ENCODE measurements around the gene AFM.

The AFM gene

GRCh38 chr4:73438582-73439215 lies 42.8 kb upstream of the AFM start:
- H3K9ac ChIP-seq = no peak overlapping the region
- TF ChIP-seq Cebpa-rat (IDR thresholded peaks at IDR 0.05) = no peak

GRCh38 chr4:73439445-73439844 lies 42.1 kb upstream of the AFM start:
- H3K4me3 ChIP-seq = no peak overlapping the region
- no peaks in the 10 kb centered on the region for H3K36me3 ChIP-seq
- H3K27me3 ChIP-seq = no peaks in the 10 kb centered on the region
- no peak overlapping the region for H3K27ac ChIP-seq
- H4K20me1 ChIP-seq = no peaks in the 10 kb centered on the region
- no peaks in the 10 kb centered on the region for H3K9me3 ChIP-seq (replicated peaks in 1 of 11)
- no peaks in the 10 kb centered on the region for H3K4me1 ChIP-seq
- H3K9ac ChIP-seq = no peak overlapping the region
- H3K4me2 ChIP-seq = no peak overlapping the region
- no peak for TF ChIP-seq Cebpa-rat (IDR thresholded peaks at IDR 0.05)

More at GRCh38 chr4:73438582-73439215, 42.8 kb upstream of the AFM start:
- Histone ChIP-seq H3K9me3 (replicated peaks in 1 of 11) (no peaks in the 10 kb centered on the region), H3K4me2 (no peak overlapping the region), H3K4me3 (no peak overlapping the region), H3K36me3 (no peaks in the 10 kb centered on the region), H4K20me1 (no peaks in the 10 kb centered on the region), H3K27ac (no peak overlapping the region), H3K27me3 (no peaks in the 10 kb centered on the region), H3K4me1 (no peaks in the 10 kb centered on the region)

DNA sequence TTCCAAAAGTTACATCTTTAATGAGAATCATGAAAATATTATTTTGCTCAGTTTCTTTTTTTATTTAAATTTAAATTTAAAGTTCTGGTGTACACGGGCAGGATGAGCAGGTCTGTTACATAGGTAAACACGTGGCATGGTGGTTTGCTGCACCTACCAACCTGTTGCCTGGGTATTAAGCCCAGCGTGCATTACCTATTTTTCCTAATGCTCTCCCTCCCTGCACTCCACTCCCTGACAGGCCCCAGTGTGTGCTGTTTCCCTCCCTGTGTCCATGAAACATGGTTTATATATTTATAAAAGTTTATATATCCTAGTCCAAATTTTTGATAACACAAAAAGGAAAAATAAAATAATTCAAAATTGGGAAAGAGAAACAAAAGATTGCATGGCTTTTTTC lies 41.6 kb upstream of the AFM start:
- TF ChIP-seq Cebpa-rat (IDR thresholded peaks at IDR 0.05) = no peak
- H3K27ac ChIP-seq = no peak overlapping the region
- no peaks in the 10 kb centered on the region for H3K4me1 ChIP-seq
- H3K9ac ChIP-seq = no peak overlapping the region
- H3K4me3 ChIP-seq = no peak overlapping the region
- no peaks in the 10 kb centered on the region for H3K9me3 ChIP-seq (replicated peaks in 1 of 11)
- H4K20me1 ChIP-seq = no peaks in the 10 kb centered on the region
- no peak overlapping the region for H3K4me2 ChIP-seq
- H3K36me3 ChIP-seq = no peaks in the 10 kb centered on the region
- H3K27me3 ChIP-seq = no peaks in the 10 kb centered on the region

DNA sequence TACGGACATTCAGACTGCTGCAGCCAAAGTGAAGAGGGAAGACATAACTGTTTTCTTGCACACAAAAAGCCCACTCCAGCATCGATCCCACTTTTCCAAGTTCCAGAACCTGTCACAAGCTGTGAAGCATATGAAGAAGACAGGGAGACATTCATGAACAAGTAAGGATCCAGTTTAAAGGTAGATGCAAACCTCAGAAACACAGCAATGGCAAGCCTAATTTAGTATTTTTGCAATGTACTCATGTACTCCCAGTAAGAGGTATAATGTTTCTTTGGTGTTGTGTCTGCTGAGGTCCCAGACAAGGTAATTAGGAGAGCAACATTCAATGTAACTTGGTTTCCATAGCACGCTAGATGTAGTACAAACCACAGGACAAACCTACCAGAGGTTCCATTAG lies 40.9 kb upstream of the AFM start:
- Histone ChIP-seq H3K4me2 (no peak overlapping the region), H4K20me1 (no peaks in the 10 kb centered on the region), H3K9ac (no peak overlapping the region), H3K4me1 (no peaks in the 10 kb centered on the region), H3K27me3 (no peaks in the 10 kb centered on the region), H3K36me3 (no peaks in the 10 kb centered on the region), H3K27ac (no peak overlapping the region), H3K9me3 (replicated peaks in 1 of 11) (no peaks in the 10 kb centered on the region), H3K4me3 (no peak overlapping the region)
- no peak for TF ChIP-seq Cebpa-rat (IDR thresholded peaks at IDR 0.05)

GRCh38 chr4:73442275-73442674 lies 39.3 kb upstream of the AFM start:
- Histone ChIP-seq H3K4me2 (no peak overlapping the region), H4K20me1 (no peaks in the 10 kb centered on the region), H3K27me3 (no peaks in the 10 kb centered on the region), H3K4me3 (no peak overlapping the region), H3K4me1 (no peaks in the 10 kb centered on the region), H3K9me3 (replicated peaks in 1 of 11) (no peaks in the 10 kb centered on the region), H3K27ac (no peak overlapping the region), H3K36me3 (no peaks in the 10 kb centered on the region), H3K9ac (no peak overlapping the region)
- no peak for TF ChIP-seq Cebpa-rat (IDR thresholded peaks at IDR 0.05)

- Histone ChIP-seq H3K9me3 (replicated peaks in 1 of 11) (no peaks in the 10 kb centered on the region), H4K20me1 (no peaks in the 10 kb centered on the region), H3K9ac (no peak overlapping the region), H3K4me3 (no peak overlapping the region), H3K36me3 (no peaks in the 10 kb centered on the region), H3K27me3 (no peaks in the 10 kb centered on the region), H3K4me1 (no peaks in the 10 kb centered on the region), H3K27ac (no peak overlapping the region), H3K4me2 (no peak overlapping the region)
- TF ChIP-seq Cebpa-rat (IDR thresholded peaks at IDR 0.05) = no peak
Measured at GRCh38 chr4:73443224-73443623, 38.3 kb upstream of the AFM start.

GRCh38 chr4:73445383-73446335 lies 35.9 kb upstream of the AFM start:
- Histone ChIP-seq H3K4me1 (no peaks in the 10 kb centered on the region), H3K36me3 (no peaks in the 10 kb centered on the region), H3K4me2 (no peak overlapping the region), H3K9ac (no peak overlapping the region), H3K27me3 (no peaks in the 10 kb centered on the region), H3K27ac (no peak overlapping the region), H4K20me1 (no peaks in the 10 kb centered on the region), H3K4me3 (no peak overlapping the region), H3K9me3 (replicated peaks in 1 of 11) (no peaks in the 10 kb centered on the region)
- no peak for TF ChIP-seq Cebpa-rat (IDR thresholded peaks at IDR 0.05)

DNA sequence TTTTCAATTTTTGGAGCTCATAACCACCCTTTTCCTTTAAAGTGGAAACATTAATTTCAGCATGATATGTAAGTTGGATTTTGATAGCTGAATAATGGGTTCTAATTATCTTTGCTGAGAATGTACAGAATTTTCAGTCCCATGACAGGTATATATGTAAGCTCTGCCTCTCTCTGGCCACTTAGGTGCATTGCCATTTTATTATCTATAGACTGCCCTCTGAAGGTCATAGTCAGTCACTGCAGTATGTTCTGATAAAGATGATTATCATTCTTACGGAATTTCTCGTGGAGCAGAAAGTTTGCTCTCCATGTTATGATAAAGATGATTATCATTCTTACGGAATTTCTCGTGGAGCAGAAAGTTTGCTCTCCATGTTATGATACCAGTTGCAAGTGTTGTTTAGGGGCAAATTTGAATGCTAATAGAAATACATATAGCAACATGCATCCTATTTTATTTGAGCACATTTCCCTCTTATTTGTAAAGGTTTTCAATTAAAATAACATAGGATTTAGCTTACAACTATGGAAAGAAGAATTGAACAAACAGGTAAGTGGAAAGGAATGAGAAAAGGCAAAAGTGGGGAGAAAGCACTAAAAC lies 35.1 kb upstream of the AFM start:
- H3K27me3 ChIP-seq = no peaks in the 10 kb centered on the region
- H3K9ac ChIP-seq = no peak overlapping the region
- H3K4me3 ChIP-seq = no peak overlapping the region
- H3K9me3 ChIP-seq (replicated peaks in 1 of 11) = no peaks in the 10 kb centered on the region
- no peak overlapping the region for H3K27ac ChIP-seq
- no peaks in the 10 kb centered on the region for H3K36me3 ChIP-seq
- no peaks in the 10 kb centered on the region for H3K4me1 ChIP-seq
- no peaks in the 10 kb centered on the region for H4K20me1 ChIP-seq
- TF ChIP-seq Cebpa-rat (IDR thresholded peaks at IDR 0.05) = no peak
- H3K4me2 ChIP-seq = no peak overlapping the region

DNA sequence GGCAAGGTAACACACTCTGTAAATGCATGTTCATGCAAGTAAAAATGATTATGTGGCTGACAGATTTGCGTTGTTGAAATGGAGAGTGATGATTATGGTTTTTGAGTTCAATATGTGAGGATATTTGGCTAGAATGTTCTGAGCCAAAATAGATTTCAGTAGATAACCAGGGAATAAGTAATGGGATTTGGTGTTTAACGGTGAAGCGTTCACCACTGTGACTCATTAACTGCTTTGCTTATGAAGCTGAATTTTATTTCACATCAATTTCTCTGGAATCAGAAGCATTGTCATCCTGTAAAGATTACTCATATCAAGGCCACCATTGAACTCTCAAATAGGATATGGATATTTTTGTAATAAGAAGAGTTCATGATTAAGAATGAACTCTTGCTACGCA lies 33.9 kb upstream of the AFM start:
- Histone ChIP-seq H4K20me1 (no peaks in the 10 kb centered on the region), H3K9ac (no peak overlapping the region), H3K9me3 (replicated peaks in 1 of 11) (no peaks in the 10 kb centered on the region), H3K4me2 (no peak overlapping the region), H3K4me1 (no peaks in the 10 kb centered on the region), H3K27ac (no peak overlapping the region), H3K27me3 (no peaks in the 10 kb centered on the region), H3K36me3 (no peaks in the 10 kb centered on the region), H3K4me3 (no peak overlapping the region)
- no peak for TF ChIP-seq Cebpa-rat (IDR thresholded peaks at IDR 0.05)
